HG03060 (cell line): Measurements from ENCODE around the gene ATP1A1.

Source experiments
- ATAC-seq: cut with Tn5 transposase; IDR thresholded peaks from one replicate; pipeline ENCODE4 v1.9.1; 2021; ENCODE audit warnings: low read depth, moderate number of reproducible peaks; ENCODE audit not compliant: unreplicated experiment

ATP1A1 gene

GRCh38 chr1:116372651-116373430, at the start of gene ATP1A1:
ATP1A1 (plus strand) TSS chr1:116373244; CDS start chr1:116373512, 268 bp downstream.
- peak; percentile 49 for ATAC-seq

- ATAC-seq, result no peak
Observed at GRCh38 chr1:116323491-116323890, 49.6 kb upstream of the ATP1A1 start.

GRCh38 chr1:116324411-116324810, 48.6 kb upstream of the ATP1A1 start:
- ATAC-seq, result no peak

- no peak for ATAC-seq
Observed at GRCh38 chr1:116325104-116325503, 47.9 kb upstream of the ATP1A1 start.

GRCh38 chr1:116325922-116326321, 47.1 kb upstream of the ATP1A1 start:
- ATAC-seq, result no peak

GRCh38 chr1:116326486-116326885, 46.6 kb upstream of the ATP1A1 start:
- no peak for ATAC-seq

GRCh38 chr1:116328671-116329070, 44.4 kb upstream of the ATP1A1 start:
- ATAC-seq, result no peak

GRCh38 chr1:116329524-116330341, 43.3 kb upstream of the ATP1A1 start:
- no peak for ATAC-seq

- no peak for ATAC-seq
Observed at GRCh38 chr1:116330342-116330652, 42.7 kb upstream of the ATP1A1 start.

- no peak for ATAC-seq
Observed at GRCh38 chr1:116330846-116331245, 42.2 kb upstream of the ATP1A1 start.

GRCh38 chr1:116331523-116331922, 41.5 kb upstream of the ATP1A1 start:
- no peak for ATAC-seq

GRCh38 chr1:116332451-116332850, 40.6 kb upstream of the ATP1A1 start:
- ATAC-seq, result no peak

GRCh38 chr1:116333171-116334014, 39.7 kb upstream of the ATP1A1 start:
- ATAC-seq, result no peak

GRCh38 chr1:116334015-116334547, 39.0 kb upstream of the ATP1A1 start:
- ATAC-seq, result no peak

- no peak for ATAC-seq
Observed at GRCh38 chr1:116334868-116335635, 38.0 kb upstream of the ATP1A1 start.

GRCh38 chr1:116335850-116336624, 37.0 kb upstream of the ATP1A1 start:
- no peak for ATAC-seq

GRCh38 chr1:116337398-116337797, 35.6 kb upstream of the ATP1A1 start:
- no peak for ATAC-seq

GRCh38 chr1:116338400-116338799, 34.6 kb upstream of the ATP1A1 start:
- ATAC-seq, result no peak

GRCh38 chr1:116340506-116341231, 32.4 kb upstream of the ATP1A1 start:
- no peak for ATAC-seq
